Tibial nerve (tissue), 4 donors: ENCODE measurements around the gene C9.
"Not testable (repeated sequence)": the region's sequence is repeated elsewhere in the genome, so short reads cannot be mapped to it uniquely, and the experiment has no call there.

Experiments used
- EP300 ChIP-seq, 2 donors: sonication (generic); formaldehyde crosslinking; IDR thresholded peaks; one replicate each; pipeline ENCODE4 v1.6.1; 2017; ENCODE audit warnings: antibody characterized with exemption in 2 of 2, mild to moderate bottlenecking in 1 of 2
- POLR2A ChIP-seq, 2 donors: fragments of 450-650 bp; IDR thresholded peaks; one replicate each; pipeline ENCODE4 v1.6.1; 2017; ENCODE audit warnings: antibody characterized with exemption in 2 of 2, mild to moderate bottlenecking in 2 of 2, moderate library complexity in 2 of 2
- TF ChIP-seq, protein P1 (sequence below), 5 experiments: fragments of 200-600 bp in 3 of 5; fragments of 450-650 bp in 2 of 5; sonication (generic) in 3 of 5; IDR thresholded peaks; one replicate each; pipeline ENCODE4 v1.5.1; 2016 to 2019; ENCODE audit warnings: antibody characterized with exemption in 5 of 5, mild to moderate bottlenecking in 3 of 5, moderate library complexity in 2 of 5

GRCh38 chr5:39272869-39273231 is 91.4 kb downstream of the C9 start:
- TF ChIP-seq, protein P1, sequence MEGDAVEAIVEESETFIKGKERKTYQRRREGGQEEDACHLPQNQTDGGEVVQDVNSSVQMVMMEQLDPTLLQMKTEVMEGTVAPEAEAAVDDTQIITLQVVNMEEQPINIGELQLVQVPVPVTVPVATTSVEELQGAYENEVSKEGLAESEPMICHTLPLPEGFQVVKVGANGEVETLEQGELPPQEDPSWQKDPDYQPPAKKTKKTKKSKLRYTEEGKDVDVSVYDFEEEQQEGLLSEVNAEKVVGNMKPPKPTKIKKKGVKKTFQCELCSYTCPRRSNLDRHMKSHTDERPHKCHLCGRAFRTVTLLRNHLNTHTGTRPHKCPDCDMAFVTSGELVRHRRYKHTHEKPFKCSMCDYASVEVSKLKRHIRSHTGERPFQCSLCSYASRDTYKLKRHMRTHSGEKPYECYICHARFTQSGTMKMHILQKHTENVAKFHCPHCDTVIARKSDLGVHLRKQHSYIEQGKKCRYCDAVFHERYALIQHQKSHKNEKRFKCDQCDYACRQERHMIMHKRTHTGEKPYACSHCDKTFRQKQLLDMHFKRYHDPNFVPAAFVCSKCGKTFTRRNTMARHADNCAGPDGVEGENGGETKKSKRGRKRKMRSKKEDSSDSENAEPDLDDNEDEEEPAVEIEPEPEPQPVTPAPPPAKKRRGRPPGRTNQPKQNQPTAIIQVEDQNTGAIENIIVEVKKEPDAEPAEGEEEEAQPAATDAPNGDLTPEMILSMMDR (IDR thresholded peaks at IDR 0.05): not testable (repeated sequence)
- TF ChIP-seq EP300, POLR2A (IDR thresholded peaks at IDR 0.05): not testable (repeated sequence)
